Liver (tissue), 9 donors: ENCODE results near the gene MRPL32. TPM values are rescaled to one million over a fixed set of nuclear protein-coding genes. Genes with fewer than 3 reads are reported as not detected.

Experiments used
- DNase-seq: peaks from one replicate; pipeline ENCODE4 v3.0.0-alpha.2; 2017; ENCODE audit warnings: low spot score
- H3K27ac ChIP-seq, 2 donors: one replicate each; pipeline ENCODE4 v1.7.0; 2013; ENCODE audit warnings: inconsistent platforms in 2 of 2, low read length in 2 of 2, control low read depth in 1 of 2, low read depth in 1 of 2, mild to moderate bottlenecking in 1 of 2
- H3K27me3 ChIP-seq, 4 donors: one replicate each; pipeline versions ENCODE4 v1.6.1 to v1.7.0; 2013; ENCODE audit warnings: low read length in 3 of 4, inconsistent platforms in 1 of 4, mild to moderate bottlenecking in 1 of 4, moderate library complexity in 1 of 4; ENCODE audit not compliant: control insufficient read depth in 4 of 4, insufficient read depth in 4 of 4
- H3K36me3 ChIP-seq, 4 donors: one replicate each; pipeline versions ENCODE4 v1.6.1 to v1.7.0; 2013; ENCODE audit warnings: low read length in 3 of 4, mild to moderate bottlenecking in 3 of 4, low read depth in 1 of 4, moderate library complexity in 1 of 4; ENCODE audit not compliant: control insufficient read depth in 4 of 4, insufficient read depth in 3 of 4
- H3K4me1 ChIP-seq, 4 donors: one replicate each; pipeline versions ENCODE4 v1.6.1 to v1.7.0; 2013; ENCODE audit warnings: low read length in 3 of 4, mild to moderate bottlenecking in 3 of 4, moderate library complexity in 1 of 4; ENCODE audit not compliant: control insufficient read depth in 4 of 4, insufficient read depth in 4 of 4
- H3K4me3 ChIP-seq, 3 donors: one replicate each; pipeline versions ENCODE4 v1.6.1 to v1.7.0; 2013; ENCODE audit warnings: low read length in 3 of 3, control low read depth in 1 of 3, low read depth in 1 of 3, mild to moderate bottlenecking in 1 of 3
- H3K9ac ChIP-seq, 2 donors: one replicate each; pipeline ENCODE4 v1.7.0; 2013; ENCODE audit warnings: low read length in 2 of 2, mild to moderate bottlenecking in 2 of 2, moderate library complexity in 2 of 2, control low read depth in 1 of 2, low read depth in 1 of 2
- H3K9me3 ChIP-seq, 4 donors: one replicate each; pipeline versions ENCODE4 v1.6.1 to v1.7.0; 2013; ENCODE audit warnings: low read length in 3 of 4; ENCODE audit not compliant: control insufficient read depth in 4 of 4
- ATF3 ChIP-seq: IDR thresholded peaks from 2 replicates; pipeline ENCODE4 v1.6.1; 2016; ENCODE audit warnings: antibody characterized with exemption
- FOXA1 ChIP-seq: IDR thresholded peaks from 2 replicates; pipeline ENCODE4 v1.6.1; 2016; ENCODE audit warnings: antibody characterized with exemption
- FOXA2 ChIP-seq: IDR thresholded peaks from 2 replicates; pipeline ENCODE4 v1.6.1; 2016; ENCODE audit warnings: antibody characterized with exemption
- JUND ChIP-seq, 2 donors: IDR thresholded peaks; 2 replicates each; pipeline ENCODE4 v1.6.1; 2016; ENCODE audit warnings: antibody characterized with exemption in 2 of 2
- NR2F2 ChIP-seq: IDR thresholded peaks from 2 replicates; pipeline ENCODE4 v1.6.1; 2016; ENCODE audit warnings: antibody characterized with exemption
- RAD21 ChIP-seq, 2 donors: IDR thresholded peaks; 2 replicates each; pipeline ENCODE4 v1.6.1; 2016; ENCODE audit warnings: antibody characterized with exemption in 2 of 2, mild to moderate bottlenecking in 2 of 2
- REST ChIP-seq: IDR thresholded peaks from 2 replicates; pipeline ENCODE4 v1.6.1; 2016; ENCODE audit warnings: antibody characterized with exemption, mild to moderate bottlenecking
- SP1 ChIP-seq: IDR thresholded peaks from 2 replicates; pipeline ENCODE4 v1.6.1; 2018; ENCODE audit warnings: antibody characterized with exemption, mild to moderate bottlenecking
- WGBS: extraction: QIAGEN DNeasy Blood & Tissue Kit; methylation state at CpG from one replicate; pipeline ENCODE4 v1.1.7; 2013; 5-methylcytosine and 5-hydroxymethylcytosine counted together
- polyA plus RNA-seq, 2 donors: library from polyadenylated mRNA; stranded (reverse) in 1 of 2; unstranded in 1 of 2; fragments of 200-250 nt in 1 of 2; fragments of >200 nt in 1 of 2; fragmentation: Nextera tagmentation in 1 of 2; extraction: Ambion mirVana in 1 of 2; gene quantifications; one replicate each; pipeline versions ENCODE4 v1.2.1 to v1.2.3, GENCODE V29; 2013 to 2015
- total RNA-seq, 2 donors: library from RNA; depleted of rRNA; stranded (reverse); fragments of >200 nt; gene quantifications; one replicate each; pipeline ENCODE4 v1.2.3, GENCODE V29; 2014
- donor health status: healthy.
- donor health status: healthy.
- donor health status: healthy.
- donor health status: healthy.
- donor health status: healthy.

Gene MRPL32
- total and polyA plus RNA-seq, 4 donors: 23.6 to 94.7 (median 47.9) TPM

GRCh38 chr7:42986781-42987248 is 54.6 kb downstream of the MRPL32 start:
- H3K4me1 ChIP-seq: no peaks in the 10 kb centered on the region
- DNase-seq: no peak
- H3K36me3 ChIP-seq: no peaks in the 10 kb centered on the region
- TF ChIP-seq FOXA2 (no peak), NR2F2 (no peak), SP1 (no peak), FOXA1 (no peak), REST (no peak), ATF3 (no peak), JUND (IDR thresholded peaks at IDR 0.05) (no peak), RAD21 (IDR thresholded peaks at IDR 0.05) (no peak)
- no peaks in the 10 kb centered on the region for H3K27me3 ChIP-seq
- no peak overlapping the region for H3K27ac ChIP-seq
- no peak overlapping the region for H3K4me3 ChIP-seq
- WGBS: 66% methylated on average over 1 of the region's 1 CpG
- H3K9me3 ChIP-seq: peaks cover 0 to 7% (median 0%) of the 10 kb centered on the region in 4 donors
- H3K9ac ChIP-seq: no peak overlapping the region

Other genes with a start within 250 kb of the MRPL32 start
- 1 to 10 TPM; 1.4 to 7.4 TPM for gene C7orf25, start 20.3 kb upstream of the MRPL32 start, total RNA-seq
- 1 to 10 TPM in 1 of 2 donors, under 1 TPM in 1; 0.88 to 2.9 TPM for gene C7orf25, start 20.3 kb upstream of the MRPL32 start, polyA plus RNA-seq
- 10 to 100 TPM; 24.8 to 64.2 TPM for gene PSMA2, start 202 bp upstream of the MRPL32 start, total RNA-seq
- gene PSMA2, start 202 bp upstream of the MRPL32 start, polyA plus RNA-seq: 100 to 1,000 TPM in 1 of 2 donors, 10 to 100 TPM in 1; 83.3 to 221 TPM
- gene HECW1, start 180.3 kb downstream of the MRPL32 start, total RNA-seq: under 1 TPM in 1 of 2 donors, not detected in 1; 0.05 TPM
- not detected for gene HECW1, start 180.3 kb downstream of the MRPL32 start, polyA plus RNA-seq